Activated T-helper 17 cell treated with anti-CD3 and anti-CD28 coated beads, Interleukin-2, amount 50 U/mL, for 72 hours (primary cell): ENCODE results near the gene SKIL. TPM values are rescaled to one million over a fixed set of nuclear protein-coding genes. Genes with fewer than 3 reads are reported as not detected.

Experiments
- ATAC-seq: fragments of 150-1000 bp; cut with Tn5 transposase; replicated peaks from 2 replicates; pipeline ENCODE4 v1.10.0; 2021; ENCODE audit warnings: mild to moderate bottlenecking, moderate library complexity
- H3K27ac Mint-ChIP-seq: one replicate; pipeline ENCODE4 v1.8.0; 2022; ENCODE audit warnings: mixed read lengths
- H3K27me3 Mint-ChIP-seq: one replicate; pipeline ENCODE4 v1.8.0; 2022; ENCODE audit warnings: mixed read lengths
- H3K36me3 Mint-ChIP-seq: one replicate; pipeline ENCODE4 v1.8.0; 2022; ENCODE audit warnings: low read depth, mild to moderate bottlenecking, mixed read lengths
- H3K4me1 Mint-ChIP-seq: one replicate; pipeline ENCODE4 v1.8.0; 2022; ENCODE audit warnings: mixed read lengths
- H3K4me3 Mint-ChIP-seq: one replicate; pipeline ENCODE4 v1.8.0; 2022; ENCODE audit warnings: mild to moderate bottlenecking, mixed read lengths
- H3K9me3 Mint-ChIP-seq: one replicate; pipeline ENCODE4 v1.8.0; 2022; ENCODE audit warnings: mixed read lengths
- total RNA-seq, 2 donors: library from RNA; stranded (reverse); gene quantifications; one replicate each; pipeline ENCODE4 v1.2.3, GENCODE V29; 2022

SKIL gene
- total RNA-seq, 2 donors from 2014 or later: 16.9 to 21.0 TPM

- H3K4me1 Mint-ChIP-seq: no peaks in the 10 kb centered on the region
- no peak for ATAC-seq
- no peaks in the 10 kb centered on the region for H3K27me3 Mint-ChIP-seq
- no peak overlapping the region for H3K27ac Mint-ChIP-seq
- H3K36me3 Mint-ChIP-seq: peaks cover 7% of the 10 kb centered on the region
- H3K4me3 Mint-ChIP-seq: no peak overlapping the region
- no peaks in the 10 kb centered on the region for H3K9me3 Mint-ChIP-seq
Measured at GRCh38 chr3:170397685-170398084, 40.2 kb downstream of the SKIL start.

GRCh38 chr3:170405101-170405500 is 47.6 kb downstream of the SKIL start:
- H3K4me3 Mint-ChIP-seq: no peak overlapping the region
- no peaks in the 10 kb centered on the region for H3K36me3 Mint-ChIP-seq
- no peaks in the 10 kb centered on the region for H3K27me3 Mint-ChIP-seq
- no peak for ATAC-seq
- no peaks in the 10 kb centered on the region for H3K4me1 Mint-ChIP-seq
- no peak overlapping the region for H3K27ac Mint-ChIP-seq
- no peaks in the 10 kb centered on the region for H3K9me3 Mint-ChIP-seq

GRCh38 chr3:170410428-170411029 is 53.0 kb downstream of the SKIL start:
- H3K27ac Mint-ChIP-seq: no peak overlapping the region
- H3K27me3 Mint-ChIP-seq: no peaks in the 10 kb centered on the region
- H3K36me3 Mint-ChIP-seq: no peaks in the 10 kb centered on the region
- no peaks in the 10 kb centered on the region for H3K9me3 Mint-ChIP-seq
- ATAC-seq: no peak
- H3K4me3 Mint-ChIP-seq: no peak overlapping the region
- H3K4me1 Mint-ChIP-seq: no peaks in the 10 kb centered on the region

- ATAC-seq: no peak
- Mint-ChIP-seq H3K4me3 (no peak overlapping the region), H3K4me1 (peaks cover 3% of the 10 kb centered on the region), H3K36me3 (no peaks in the 10 kb centered on the region), H3K9me3 (no peaks in the 10 kb centered on the region), H3K27ac (no peak overlapping the region), H3K27me3 (peaks cover 16% of the 10 kb centered on the region)
Measured at GRCh38 chr3:170413291-170413690, 55.8 kb downstream of the SKIL start.

- peaks cover 4% of the 10 kb centered on the region for H3K4me1 Mint-ChIP-seq
- no peak overlapping the region for H3K27ac Mint-ChIP-seq
- ATAC-seq: peak; percentile 60
- no peaks in the 10 kb centered on the region for H3K9me3 Mint-ChIP-seq
- no peaks in the 10 kb centered on the region for H3K36me3 Mint-ChIP-seq
- peaks cover 18% of the 10 kb centered on the region for H3K27me3 Mint-ChIP-seq
- no peak overlapping the region for H3K4me3 Mint-ChIP-seq
Measured at GRCh38 chr3:170414202-170414663, 56.7 kb downstream of the SKIL start.

- Mint-ChIP-seq H3K4me1 (peaks cover 4% of the 10 kb centered on the region), H3K27ac (no peak overlapping the region), H3K27me3 (peaks cover 29% of the 10 kb centered on the region), H3K36me3 (no peaks in the 10 kb centered on the region), H3K4me3 (no peak overlapping the region), H3K9me3 (no peaks in the 10 kb centered on the region)
- no peak for ATAC-seq
Measured at GRCh38 chr3:170417090-170417489, 59.6 kb downstream of the SKIL start.

GRCh38 chr3:170418422-170419398 is 61.2 kb downstream of the SKIL start, which contains the start of gene CLDN11:
Gene CLDN11, plus strand, starts transcription at chr3:170418868. Its CDS starts 199 bp downstream, at chr3:170419067.
- no peaks in the 10 kb centered on the region for H3K9me3 Mint-ChIP-seq
- H3K36me3 Mint-ChIP-seq: no peaks in the 10 kb centered on the region
- ATAC-seq: peak; percentile 18
- peaks cover 29% of the 10 kb centered on the region for H3K27me3 Mint-ChIP-seq
- H3K27ac Mint-ChIP-seq: no peak within 1 kb of the TSS
- peak within 1 kb of the TSS; percentile 77 for H3K4me3 Mint-ChIP-seq
- peaks cover 4% of the 10 kb centered on the region for H3K4me1 Mint-ChIP-seq

- ATAC-seq: no peak
- Mint-ChIP-seq H3K4me3 (peak overlapping the region; percentile 25), H3K27me3 (peaks cover 35% of the 10 kb centered on the region), H3K4me1 (peaks cover 4% of the 10 kb centered on the region), H3K27ac (no peak overlapping the region), H3K36me3 (no peaks in the 10 kb centered on the region), H3K9me3 (no peaks in the 10 kb centered on the region)
Measured at GRCh38 chr3:170419557-170420087, 62.1 kb downstream of the SKIL start.

GRCh38 chr3:170420307-170420821 is 62.8 kb downstream of the SKIL start:
- H3K4me3 Mint-ChIP-seq: peak overlapping the region; percentile 18
- no peak overlapping the region for H3K27ac Mint-ChIP-seq
- no peaks in the 10 kb centered on the region for H3K9me3 Mint-ChIP-seq
- no peak for ATAC-seq
- H3K4me1 Mint-ChIP-seq: peaks cover 4% of the 10 kb centered on the region
- H3K36me3 Mint-ChIP-seq: no peaks in the 10 kb centered on the region
- H3K27me3 Mint-ChIP-seq: peaks cover 35% of the 10 kb centered on the region

- H3K27me3 Mint-ChIP-seq: peaks cover 35% of the 10 kb centered on the region
- peaks cover 4% of the 10 kb centered on the region for H3K4me1 Mint-ChIP-seq
- no peak overlapping the region for H3K27ac Mint-ChIP-seq
- H3K36me3 Mint-ChIP-seq: no peaks in the 10 kb centered on the region
- no peak for ATAC-seq
- H3K9me3 Mint-ChIP-seq: no peaks in the 10 kb centered on the region
- no peak overlapping the region for H3K4me3 Mint-ChIP-seq
Measured at GRCh38 chr3:170421111-170421641, 63.7 kb downstream of the SKIL start.

- Mint-ChIP-seq H3K9me3 (no peaks in the 10 kb centered on the region), H3K4me1 (peaks cover 4% of the 10 kb centered on the region), H3K36me3 (no peaks in the 10 kb centered on the region), H3K4me3 (no peak overlapping the region), H3K27ac (no peak overlapping the region), H3K27me3 (peaks cover 35% of the 10 kb centered on the region)
- no peak for ATAC-seq
Measured at GRCh38 chr3:170421758-170422157, 64.2 kb downstream of the SKIL start.

- peaks cover 24% of the 10 kb centered on the region for H3K27me3 Mint-ChIP-seq
- H3K36me3 Mint-ChIP-seq: no peaks in the 10 kb centered on the region
- H3K4me1 Mint-ChIP-seq: peaks cover 3% of the 10 kb centered on the region
- no peak overlapping the region for H3K4me3 Mint-ChIP-seq
- no peak for ATAC-seq
- H3K27ac Mint-ChIP-seq: no peak overlapping the region
- no peaks in the 10 kb centered on the region for H3K9me3 Mint-ChIP-seq
Measured at GRCh38 chr3:170423001-170423615, 65.6 kb downstream of the SKIL start.

GRCh38 chr3:170424879-170425278 is 67.4 kb downstream of the SKIL start:
- no peaks in the 10 kb centered on the region for H3K9me3 Mint-ChIP-seq
- H3K4me1 Mint-ChIP-seq: peaks cover 9% of the 10 kb centered on the region
- H3K27me3 Mint-ChIP-seq: peaks cover 23% of the 10 kb centered on the region
- no peak overlapping the region for H3K27ac Mint-ChIP-seq
- no peak overlapping the region for H3K4me3 Mint-ChIP-seq
- H3K36me3 Mint-ChIP-seq: no peaks in the 10 kb centered on the region
- ATAC-seq: peak; percentile 61
